HCT116 (cell line): ENCODE data around the gene NOTO. TPM values are rescaled to one million over a fixed set of nuclear protein-coding genes. Genes with fewer than 3 reads are reported as not detected.

Source experiments
- ATAC-seq: fragments of 200-7000 bp; cut with Tn5 transposase; 2 replicates; pipeline ENCODE4 v1.9.1; 2020; ENCODE audit warnings: mild to moderate bottlenecking, moderate library complexity
- BruUV-seq: library from RNA; stranded (reverse); fragments of 400-500 nt; replicated peaks from 2 replicates; lab custom pipeline; 2021; lab: Mats Ljungman, UMichigan
- CTCF ChIA-PET: fragments of 300-600 bp; sonication (Branson Sonifier 250); formaldehyde crosslinking; loops from one replicate; lab custom pipeline; 2021; ENCODE audit warnings: antibody characterized with exemption; lab: Charles Lee
- POLR2A ChIA-PET: fragments of 300-600, 350-600 bp; sonication (Branson Sonifier 250); formaldehyde crosslinking; loops from one replicate; lab custom pipeline; 2021; ENCODE audit warnings: antibody characterized with exemption; lab: Charles Lee
- RAD21 ChIA-PET, 2 experiments: fragments of 300-600 bp; sonication (Branson Sonifier 250); formaldehyde crosslinking; loops; one replicate each; lab custom pipeline; 2023; ENCODE audit warnings: low total read pairs in 2 of 2; ENCODE audit not compliant: uncharacterized antibody in 2 of 2, unreplicated experiment in 2 of 2, low non-redundant PET in 1 of 2; lab: Charles Lee
- DNase-seq: peaks from one replicate; pipeline ENCODE4 v3.0.0-alpha.2; 2010; ENCODE audit warnings: low read depth, low spot score
- H2AFZ ChIP-seq: fragments of 200-600 bp; shearing (Covaris generic), sonication (generic); 2 replicates; pipeline ENCODE4 v1.6.1; 2017; ENCODE audit warnings: low read depth, mixed run types, mixed read lengths, antibody characterized with exemption, low read length; ENCODE audit not compliant: poor library complexity, severe bottlenecking
- H3K27ac ChIP-seq: 2 replicates; pipeline ENCODE4 v1.5.1; 2012; ENCODE audit warnings: low read depth, low read length
- H3K27me3 ChIP-seq: fragments of 200-600 bp; sonication (generic); 2 replicates; pipeline ENCODE4 v1.6.1; 2016; ENCODE audit warnings: mixed run types, low read length, mixed read lengths; ENCODE audit not compliant: insufficient read depth
- H3K36me3 ChIP-seq, 2 experiments: fragments of 200-500 bp in 1 of 2; fragments of 200-600 bp in 1 of 2; sonication (Bioruptor generic) in 1 of 2; sonication (generic) in 1 of 2; 2 replicates each; pipeline versions ENCODE4 v1.5.1 to v1.6.1; 2014 to 2016; ENCODE audit warnings: low read length in 2 of 2, inconsistent platforms in 1 of 2, mixed read lengths in 1 of 2, mixed run types in 1 of 2; ENCODE audit not compliant: insufficient read depth in 2 of 2, control insufficient read depth in 1 of 2
- H3K4me1 ChIP-seq, 2 experiments: fragments of 200-600 bp in 1 of 2; sonication (generic) in 1 of 2; 2 replicates each; pipeline versions ENCODE4 v1.5.1 to v1.6.1; 2012 to 2017; ENCODE audit warnings: low read length in 2 of 2, inconsistent platforms in 1 of 2, mild to moderate bottlenecking in 1 of 2, mixed read lengths in 1 of 2, mixed run types in 1 of 2, moderate library complexity in 1 of 2; ENCODE audit not compliant: insufficient read depth in 2 of 2, control insufficient read depth in 1 of 2
- H3K4me2 ChIP-seq: fragments of 200-600 bp; sonication (generic); 2 replicates; pipeline ENCODE4 v1.6.1; 2017; ENCODE audit warnings: mixed run types, low read length, mixed read lengths
- H3K4me3 ChIP-seq, 2 experiments: fragments of 200-600 bp in 1 of 2; sonication (generic) in 1 of 2; replicated peaks in 1 of 2; 2 replicates each; pipeline ENCODE4 v1.5.1; 2011 to 2016; ENCODE audit warnings: low read length in 2 of 2, control low read depth in 1 of 2, low read depth in 1 of 2, mild to moderate bottlenecking in 1 of 2, mixed read lengths in 1 of 2, mixed run types in 1 of 2
- H3K79me2 ChIP-seq: fragments of 200-600 bp; sonication (generic); 2 replicates; pipeline ENCODE4 v1.6.1; 2017; ENCODE audit warnings: mild to moderate bottlenecking, mixed run types, low read length, moderate library complexity, mixed read lengths; ENCODE audit not compliant: insufficient read depth
- H3K9ac ChIP-seq: fragments of 200-600 bp; sonication (generic); 2 replicates; pipeline ENCODE4 v1.6.1; 2016; ENCODE audit warnings: low read length, mixed read lengths
- H3K9me2 ChIP-seq: fragments of 200-600 bp; sonication (generic), shearing (Covaris generic); 2 replicates; pipeline ENCODE4 v1.6.1; 2017; ENCODE audit warnings: mixed run types, mild to moderate bottlenecking, moderate library complexity; ENCODE audit not compliant: insufficient read depth
- H3K9me3 ChIP-seq, 2 experiments: fragments of 200-500 bp in 1 of 2; fragments of 200-600 bp in 1 of 2; sonication (Bioruptor generic) in 1 of 2; sonication (generic) in 1 of 2; 2 replicates each; pipeline ENCODE4 v1.6.1; 2014 to 2017; ENCODE audit warnings: low read length in 2 of 2, mixed read lengths in 2 of 2, inconsistent platforms in 1 of 2, low read depth in 1 of 2, mild to moderate bottlenecking in 1 of 2, mixed run types in 1 of 2, moderate library complexity in 1 of 2; ENCODE audit not compliant: control insufficient read depth in 1 of 2, insufficient read depth in 1 of 2
- H4K20me1 ChIP-seq: fragments of 200-600 bp; sonication (generic), shearing (Covaris generic); 2 replicates; pipeline ENCODE4 v1.6.1; 2017; ENCODE audit warnings: mixed run types, mild to moderate bottlenecking, moderate library complexity; ENCODE audit not compliant: insufficient read depth
- ATF3 ChIP-seq: IDR thresholded peaks from 2 replicates; pipeline ENCODE4 v1.6.1; 2012
- CTCF ChIP-seq, 3 experiments: fragments of 200-600 bp in 1 of 3; sonication (generic) in 1 of 3; IDR thresholded peaks in 2 of 3; conservative IDR thresholded peaks in 1 of 3; 2 replicates each; pipeline ENCODE4 v1.5.1; 2012 to 2017; ENCODE audit warnings: low read depth in 2 of 3, low read length in 2 of 3, antibody characterized with exemption in 1 of 3, borderline replicate concordance in 1 of 3, control low read depth in 1 of 3, mild to moderate bottlenecking in 1 of 3, mixed read lengths in 1 of 3, mixed run types in 1 of 3, moderate library complexity in 1 of 3; ENCODE audit not compliant: insufficient read depth in 1 of 3
- EGR1 ChIP-seq: IDR thresholded peaks from 2 replicates; pipeline ENCODE4 v1.6.1; 2012; ENCODE audit warnings: low read depth
- JUND ChIP-seq: IDR thresholded peaks from 2 replicates; pipeline ENCODE4 v1.6.1; 2012
- MAX ChIP-seq: IDR thresholded peaks from 2 replicates; pipeline ENCODE4 v1.6.1; 2012
- POLR2AphosphoS5 ChIP-seq: IDR thresholded peaks from 2 replicates; pipeline ENCODE4 v1.6.1; 2011; ENCODE audit warnings: mild to moderate bottlenecking, low read depth, low read length, moderate library complexity
- RAD21 ChIP-seq: IDR thresholded peaks from 2 replicates; pipeline ENCODE4 v1.6.1; 2012; ENCODE audit warnings: low read depth, mild to moderate bottlenecking
- SIN3A ChIP-seq: IDR thresholded peaks from 2 replicates; pipeline ENCODE4 v1.6.1; 2012; ENCODE audit warnings: low read depth
- TCF7L2 ChIP-seq: IDR thresholded peaks from 2 replicates; pipeline ENCODE4 v1.7.0; 2011; ENCODE audit warnings: borderline replicate concordance, inconsistent platforms; ENCODE audit not compliant: insufficient read depth, insufficient read length; ENCODE audit errors: extremely low read depth
- YY1 ChIP-seq: IDR thresholded peaks from 2 replicates; pipeline ENCODE4 v1.6.1; 2011; ENCODE audit warnings: low read length, low read depth, moderate library complexity, mild to moderate bottlenecking; ENCODE audit not compliant: insufficient replicate concordance; ENCODE audit errors: extremely low read depth
- ZBTB33 ChIP-seq: IDR thresholded peaks from 2 replicates; pipeline ENCODE4 v1.6.1; 2011; ENCODE audit warnings: mild to moderate bottlenecking, low read length, moderate library complexity; ENCODE audit not compliant: insufficient replicate concordance; ENCODE audit errors: extremely low read depth
- intact Hi-C: fragments of 100-400 bp; cut with micrococcal nuclease; formaldehyde crosslinking; loops from 2 replicates; pipeline ENCODE4 v1.10.0; 2022
- total RNA-seq: library from RNA; stranded (reverse); gene quantifications from one replicate; pipeline ENCODE4 v1.2.1, GENCODE V29; 2021; ENCODE audit not compliant: unreplicated experiment

Gene NOTO
- total RNA-seq, 1 experiment from 2014 or later, result not detected

GRCh38 chr2:73162856-73163391, 39.5 kb upstream of the NOTO start:
- no peaks in the 10 kb centered on the region for H3K27me3 ChIP-seq
- H3K9ac ChIP-seq, result no peak overlapping the region
- intact Hi-C loops, result loop anchor here (1.0 to 2.0 kb wide), 3 partner anchors 78 to 270 kb away; no protein-coding TSS in a partner anchor
- no peaks in the 10 kb centered on the region; a peak in 2 of 4 replicates for H3K4me1 ChIP-seq
- no peak for TF ChIP-seq TCF7L2
- no peak for TF ChIP-seq POLR2AphosphoS5
- no peak overlapping the region for H3K4me2 ChIP-seq
- no peaks in the 10 kb centered on the region for H3K9me3 ChIP-seq
- no peak overlapping the region for H3K27ac ChIP-seq
- ATAC-seq (no peak), DNase-seq (no peak)
- no peaks in the 10 kb centered on the region for H3K36me3 ChIP-seq
- no TSS peak for BruUV-seq
- no peak overlapping the region for H2AFZ ChIP-seq
- no peaks in the 10 kb centered on the region for H4K20me1 ChIP-seq
- no peak overlapping the region for H3K4me3 ChIP-seq
- H3K9me2 ChIP-seq, result no peaks in the 10 kb centered on the region
- RAD21 ChIA-PET, result interaction anchor here in 1 of 2 experiments (0.6 kb wide), 2 partner anchors 57 to 405 kb away, joined by 3 read pairs; no protein-coding TSS in a partner anchor
- POLR2A ChIA-PET, result no interaction called here
- CTCF ChIA-PET, result interaction anchor here (0.6 to 2.6 kb wide), 7 partner anchors 15 to 859 kb away, joined by 3 to 13 read pairs (median 3); partner anchors contain the start of gene SPR
- no peaks in the 10 kb centered on the region for H3K79me2 ChIP-seq

GRCh38 chr2:73163483-73164367, 38.6 kb upstream of the NOTO start:
- ATAC-seq, result peak; percentile 99
- DNase-seq, result peak; percentile 69

More at GRCh38 chr2:73163483-73164367, 38.6 kb upstream of the NOTO start:
- H3K9me3 ChIP-seq, result no peaks in the 10 kb centered on the region
- H3K9me2 ChIP-seq, result no peaks in the 10 kb centered on the region
- H2AFZ ChIP-seq, result peak overlapping the region; percentile 59
- no peak overlapping the region for H3K27ac ChIP-seq
- H3K4me1 ChIP-seq, result no peaks in the 10 kb centered on the region; a peak in 2 of 4 replicates
- H4K20me1 ChIP-seq, result no peaks in the 10 kb centered on the region
- ChIA-PET RAD21 (interaction anchor here (0.6 to 0.7 kb wide), 3 partner anchors 58 to 406 kb away, joined by 3 to 5 read pairs (median 3); no protein-coding TSS in a partner anchor), CTCF (interaction anchor here (0.6 to 2.6 kb wide), 8 partner anchors 14 to 859 kb away, joined by 3 to 13 read pairs (median 4); partner anchors contain the start of gene SPR), POLR2A (no interaction called here)
- no TSS peak for BruUV-seq
- H3K4me3 ChIP-seq, result no peak overlapping the region
- H3K4me2 ChIP-seq, result peak overlapping the region; percentile 31; the same call in 1 of the 2 replicates
- no peak overlapping the region for H3K9ac ChIP-seq
- no peaks in the 10 kb centered on the region for H3K36me3 ChIP-seq
- no peaks in the 10 kb centered on the region for H3K27me3 ChIP-seq
- intact Hi-C loops, result loop anchor here (1.0 to 2.0 kb wide), 3 partner anchors 78 to 271 kb away; no protein-coding TSS in a partner anchor
- H3K79me2 ChIP-seq, result no peaks in the 10 kb centered on the region
- TF ChIP-seq SIN3A (no peak), JUND (no peak), EGR1 (no peak), MAX (no peak), CTCF (IDR thresholded peaks at IDR 0.05 in 2 of 3, conservative IDR thresholded peaks at IDR 0.05 in 1 of 3; ENCODE audit: borderline replicate concordance in 1 of 3, insufficient read depth in 1 of 3, low read depth in 2 of 3, low read length in 2 of 3) (peak; percentile 83 to 87 (median 87); a peak in 5 of 6 replicates), YY1 (peak; percentile 45), ZBTB33 (no peak), POLR2AphosphoS5 (no peak), RAD21 (peak; percentile 86), ATF3 (no peak)
